ENCODE results near the gene NAV3.

Gene NAV3

GRCh38 chr12:77938301-77938700, 107.6 kb downstream of the NAV3 start:
- DNase-seq: no peak

DNA sequence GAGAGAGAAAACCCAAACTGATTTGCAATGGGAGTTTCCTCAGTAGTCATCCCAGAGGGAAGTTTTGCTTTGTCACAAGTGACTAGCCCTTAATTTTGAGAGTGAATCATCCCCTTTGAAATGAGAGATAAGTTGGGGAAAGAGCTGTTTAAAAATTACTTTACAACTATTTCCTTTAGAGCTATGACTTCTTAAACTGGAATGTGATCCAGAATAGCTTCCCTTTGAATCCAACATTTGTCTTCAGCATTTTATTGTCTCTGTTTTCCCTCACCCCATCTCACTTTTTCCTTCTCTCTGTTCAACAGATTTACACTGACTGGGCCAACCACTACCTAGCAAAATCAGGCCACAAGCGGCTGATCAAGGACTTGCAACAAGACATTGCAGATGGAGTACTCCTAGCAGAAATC, 109.3 kb downstream of the NAV3 start:
- no peak for DNase-seq

DNA sequence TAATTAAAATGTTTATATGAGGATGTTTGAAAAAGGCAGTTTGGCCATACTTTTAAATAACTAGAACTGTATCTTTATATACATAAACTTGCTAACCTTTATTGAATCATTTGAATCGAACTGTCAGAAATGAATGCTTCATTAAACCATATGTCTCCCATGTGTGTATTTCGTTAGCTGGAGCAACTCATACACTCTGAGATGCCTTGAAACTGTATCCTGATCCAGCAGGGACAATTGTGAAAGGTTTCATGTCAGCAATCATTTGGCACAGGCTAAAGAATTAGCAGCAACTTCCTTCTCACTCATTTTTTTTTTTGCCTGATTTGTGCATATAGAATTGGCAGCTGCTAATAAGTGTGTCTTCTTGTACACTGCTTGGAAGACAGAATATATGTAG, 109.9 kb downstream of the NAV3 start:
- no peak for DNase-seq

DNA sequence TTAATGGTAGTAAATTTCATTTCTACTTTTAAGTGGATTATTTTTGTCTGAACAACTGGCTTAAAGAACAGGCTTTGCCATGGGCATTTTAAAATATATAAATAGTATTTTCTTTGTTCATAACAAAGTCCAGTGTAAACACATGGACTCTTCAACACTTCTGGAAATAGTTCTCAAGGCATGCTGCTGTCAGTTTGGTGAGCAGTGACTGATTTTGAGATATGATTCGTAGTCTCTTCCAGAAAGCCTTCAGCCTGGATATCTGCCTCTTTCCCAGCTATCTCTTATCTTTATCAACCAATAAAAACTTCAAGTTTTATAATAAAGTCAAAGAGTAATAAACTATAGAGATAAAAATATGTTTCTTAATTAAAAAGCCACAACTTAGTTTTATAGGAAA, 110.7 kb downstream of the NAV3 start:
- DNase-seq: no peak

DNA sequence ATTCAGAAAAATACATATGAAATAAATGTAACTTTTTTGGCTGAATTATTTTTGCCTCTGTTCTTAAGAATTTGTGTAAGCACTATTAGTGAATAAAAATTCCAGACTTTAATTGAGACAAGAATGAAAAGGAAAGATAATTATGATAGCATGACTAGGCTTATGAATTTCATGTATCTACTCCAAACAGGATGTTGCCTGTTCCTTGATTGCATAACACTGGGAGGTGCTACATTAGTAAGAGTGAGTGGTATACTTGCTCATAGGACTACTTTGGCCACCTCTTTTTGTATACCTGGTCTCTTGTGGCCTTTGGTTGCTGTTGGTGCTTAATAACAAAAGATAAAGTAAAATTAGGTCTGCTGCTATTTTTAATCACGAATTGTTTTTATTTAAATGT, 112.8 kb downstream of the NAV3 start:
- DNase-seq: no peak

DNA sequence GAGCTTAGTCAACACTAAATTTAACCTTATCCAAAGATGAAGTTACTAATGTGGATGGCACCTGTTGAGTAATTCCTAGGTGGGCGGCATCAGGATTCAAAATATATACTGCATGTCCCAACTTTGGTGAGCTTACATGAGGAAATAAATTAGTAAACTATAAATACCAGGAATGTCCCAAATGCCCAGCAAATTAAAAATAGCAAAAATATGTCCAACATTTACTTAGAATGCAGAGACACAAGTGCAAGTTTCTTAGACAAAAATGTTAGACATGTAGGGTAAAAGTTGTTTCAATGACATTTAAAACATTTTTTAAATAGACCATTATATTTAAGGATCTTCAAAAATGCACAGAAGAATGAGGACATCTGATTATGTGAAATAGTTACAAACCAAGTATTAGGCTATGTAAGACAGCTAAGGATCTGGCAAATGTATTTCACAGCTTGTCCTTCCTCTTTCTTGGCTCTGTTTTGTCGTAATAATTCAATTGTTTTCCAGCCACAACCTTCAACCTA, 115.9 kb downstream of the NAV3 start:
- no peak for DNase-seq

DNA sequence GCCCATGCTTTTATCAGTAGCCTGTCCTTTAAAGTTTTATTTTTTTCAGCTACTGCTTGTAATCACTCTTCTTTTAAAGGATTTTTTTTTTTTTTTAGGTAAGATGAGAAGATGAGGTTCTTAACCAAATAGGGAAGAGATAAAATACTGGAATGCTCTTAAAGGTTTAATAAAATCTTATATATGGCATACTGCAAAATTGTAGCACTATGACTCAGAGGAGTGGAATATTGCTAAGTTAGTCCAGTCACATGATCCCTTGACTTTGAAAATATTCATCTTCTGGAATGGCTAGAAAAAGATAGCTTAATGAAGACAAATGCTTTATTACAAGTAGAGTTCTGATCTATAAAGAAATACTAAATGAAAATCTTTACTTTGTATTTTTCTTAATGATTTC, 116.6 kb downstream of the NAV3 start:
- DNase-seq: no peak

DNA sequence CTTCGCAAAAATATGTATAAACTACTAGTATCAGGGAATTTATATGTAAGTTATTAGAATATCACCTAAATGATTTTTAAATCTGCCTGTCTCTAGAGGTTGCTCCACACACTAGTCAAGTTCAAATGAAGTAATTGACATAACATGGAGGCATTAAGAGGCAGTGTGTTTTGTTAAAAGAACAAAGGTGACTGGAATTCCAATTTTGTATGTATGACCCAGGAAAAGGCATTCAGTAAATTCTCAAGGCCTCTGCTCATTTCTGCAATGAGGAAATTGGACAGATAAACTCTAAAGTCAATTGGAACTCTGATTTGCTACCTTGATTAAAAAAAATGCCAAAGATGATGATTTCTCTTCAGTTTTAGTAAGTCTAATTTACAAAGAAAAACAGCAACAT, 117.1 kb downstream of the NAV3 start:
- no peak for DNase-seq

- DNase-seq: no peak
Observed at GRCh38 chr12:77949943-77950342, 119.2 kb downstream of the NAV3 start.

- no peak for DNase-seq
Observed at GRCh38 chr12:77953528-77954205, 123.0 kb downstream of the NAV3 start.

DNA sequence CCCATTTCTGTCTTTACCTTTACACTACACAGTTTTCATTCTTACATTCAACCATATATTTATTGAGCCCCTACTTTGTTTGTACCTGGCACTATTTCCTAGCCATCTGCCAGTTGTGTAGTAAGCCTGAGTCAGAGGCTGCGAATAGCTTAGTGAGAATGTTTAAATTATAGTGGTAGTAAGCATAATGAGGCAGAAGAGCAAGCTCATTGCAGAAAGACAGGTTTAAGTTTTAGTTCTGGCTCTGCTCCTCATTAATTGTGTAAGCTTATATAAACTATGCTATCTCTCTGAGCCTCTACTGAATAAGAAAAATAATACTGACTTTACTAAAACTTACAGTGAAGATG, 123.5 kb downstream of the NAV3 start:
- DNase-seq: no peak

GRCh38 chr12:77957062-77957461, 126.4 kb downstream of the NAV3 start:
- no peak for DNase-seq

DNA sequence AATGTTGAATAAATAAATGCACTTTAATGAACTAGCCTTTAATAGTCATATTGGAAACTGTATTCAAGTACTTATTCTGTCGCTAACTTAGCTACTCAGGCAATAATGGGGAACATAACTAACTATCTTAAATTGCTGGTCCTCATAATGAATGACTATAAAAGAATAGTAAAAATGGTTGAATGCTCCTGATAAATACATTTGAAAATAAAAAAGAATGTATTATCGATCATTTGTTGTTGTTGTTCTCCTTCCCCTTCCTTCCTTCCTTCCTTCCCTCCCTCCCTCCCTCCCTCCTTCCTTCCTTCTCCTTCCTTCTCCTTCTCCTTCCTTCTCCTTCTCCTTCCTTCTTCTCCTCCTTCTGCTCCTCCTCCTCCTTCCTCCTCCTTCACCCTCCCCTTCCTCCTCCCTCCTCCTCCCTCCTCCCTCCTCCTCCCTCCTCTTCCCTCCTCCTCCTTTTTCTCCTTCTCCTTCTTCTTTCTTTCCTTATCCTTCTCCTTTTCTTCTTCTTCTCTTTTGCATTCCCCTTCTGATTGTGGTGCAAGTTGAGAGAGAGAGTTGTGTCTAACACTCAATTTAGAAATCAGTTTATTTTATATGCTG, 133.0 kb downstream of the NAV3 start:
- DNase-seq: no peak

DNA sequence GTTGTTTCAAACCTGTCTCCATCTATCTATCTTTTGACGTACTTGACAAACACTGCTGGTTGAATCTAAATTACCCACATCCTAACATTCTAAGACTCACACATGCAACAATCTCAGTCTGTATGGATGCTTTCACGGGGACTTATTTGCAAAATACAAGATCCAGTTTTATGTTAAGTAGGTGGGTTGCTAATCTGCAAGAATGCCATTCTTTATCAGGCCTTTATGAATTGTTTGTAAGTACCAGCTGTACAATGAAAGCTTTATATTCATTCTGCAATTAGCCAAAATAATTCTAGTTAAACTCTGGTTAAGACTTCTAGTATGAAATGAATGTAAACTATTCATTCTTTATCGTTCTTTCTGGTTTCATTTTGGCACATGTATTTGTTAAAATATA, 135.1 kb downstream of the NAV3 start:
- no peak for DNase-seq

- DNase-seq: no peak
Observed at GRCh38 chr12:77968021-77968420, 137.3 kb downstream of the NAV3 start.

DNA sequence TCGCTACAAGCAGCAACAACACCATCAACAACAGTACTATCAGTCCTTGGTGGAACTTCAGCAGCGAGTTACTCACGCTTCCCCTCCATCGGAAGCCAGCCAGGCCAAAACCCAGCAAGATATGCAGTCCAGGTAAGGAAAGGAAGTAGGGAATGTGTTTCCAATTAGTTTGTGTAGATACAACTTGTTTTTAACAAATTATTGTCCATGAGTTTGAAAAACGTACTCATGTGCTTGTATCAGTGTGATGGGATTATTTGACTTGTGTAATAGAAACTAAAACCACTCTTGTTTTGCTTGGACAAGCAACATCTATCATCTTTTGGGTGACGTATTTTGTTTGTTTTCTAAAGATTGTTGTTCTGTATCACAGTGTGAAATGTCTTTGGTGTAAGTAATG, 137.9 kb downstream of the NAV3 start:
- no peak for DNase-seq

- no peak for DNase-seq
Observed at GRCh38 chr12:77973579-77973978, 142.9 kb downstream of the NAV3 start.

DNA sequence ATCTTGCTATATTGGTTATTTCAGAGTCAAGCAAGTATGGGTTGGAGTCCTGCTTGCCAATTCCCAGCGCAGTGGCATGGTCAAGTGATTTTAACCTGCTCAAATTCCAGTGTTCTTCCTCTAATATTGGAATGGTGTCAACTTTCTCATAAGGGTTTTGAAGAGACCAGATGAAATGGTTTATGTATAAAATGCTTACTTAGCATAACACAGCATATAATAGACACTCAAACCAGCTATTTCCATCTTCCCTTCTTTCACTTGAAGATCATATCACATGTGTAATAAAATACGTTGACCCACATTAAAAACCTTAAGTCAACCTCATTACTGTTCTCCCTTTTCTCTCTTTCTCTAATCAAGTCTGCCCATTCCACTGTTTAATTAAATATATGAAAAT, 144.0 kb downstream of the NAV3 start:
- no peak for DNase-seq

DNA sequence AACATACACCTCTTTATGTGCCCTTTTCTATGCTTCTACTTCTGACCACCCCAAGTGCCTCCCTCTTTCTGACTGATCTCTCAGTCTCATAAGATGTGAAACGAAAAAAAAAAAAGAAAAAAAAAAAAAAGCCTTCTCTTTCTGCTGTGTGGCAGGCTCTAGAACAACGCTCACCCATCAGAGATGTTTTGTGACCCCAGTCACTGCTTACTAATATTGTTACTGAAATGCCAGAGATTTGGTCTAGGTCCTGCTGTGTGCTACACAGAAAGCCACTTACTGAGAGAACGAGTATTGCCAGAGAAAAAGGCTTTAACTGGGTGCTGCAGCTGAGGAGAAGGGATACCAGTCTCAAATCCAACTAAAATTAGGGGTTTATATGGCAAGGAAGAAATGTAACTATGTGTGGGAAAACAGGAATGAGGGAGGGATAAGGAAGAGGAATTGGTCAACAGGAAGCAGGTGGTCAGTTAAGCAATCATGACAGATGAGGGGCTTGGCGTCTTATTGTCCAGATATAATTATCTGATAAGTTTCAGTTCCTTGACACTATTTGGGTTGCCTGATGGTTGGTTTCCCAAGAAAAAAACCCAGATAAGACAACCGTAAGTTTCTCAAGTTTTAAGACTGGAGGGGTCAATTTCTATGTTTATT, 149.0 kb downstream of the NAV3 start:
- no peak for DNase-seq

GRCh38 chr12:77980782-77981181, 150.1 kb downstream of the NAV3 start:
- no peak for DNase-seq

DNA sequence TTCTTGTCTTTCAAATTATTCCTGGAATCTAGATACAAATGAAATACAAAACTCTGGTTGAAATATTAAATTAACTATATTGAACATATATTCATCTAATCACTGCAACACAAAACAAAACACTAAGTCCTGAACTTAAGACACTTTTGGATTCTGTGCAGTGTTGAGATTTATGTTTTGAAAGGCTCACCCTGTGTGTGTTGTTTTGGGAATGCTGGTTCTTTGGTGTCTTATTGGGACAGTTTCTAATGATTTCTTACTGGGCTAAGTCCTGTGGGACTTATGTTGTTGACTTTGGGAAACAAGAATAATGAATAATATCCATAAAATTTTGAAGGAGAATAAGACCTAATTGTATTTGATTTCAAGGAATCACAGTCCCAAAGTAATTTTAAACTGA, 153.2 kb downstream of the NAV3 start:
- DNase-seq: no peak

DNA sequence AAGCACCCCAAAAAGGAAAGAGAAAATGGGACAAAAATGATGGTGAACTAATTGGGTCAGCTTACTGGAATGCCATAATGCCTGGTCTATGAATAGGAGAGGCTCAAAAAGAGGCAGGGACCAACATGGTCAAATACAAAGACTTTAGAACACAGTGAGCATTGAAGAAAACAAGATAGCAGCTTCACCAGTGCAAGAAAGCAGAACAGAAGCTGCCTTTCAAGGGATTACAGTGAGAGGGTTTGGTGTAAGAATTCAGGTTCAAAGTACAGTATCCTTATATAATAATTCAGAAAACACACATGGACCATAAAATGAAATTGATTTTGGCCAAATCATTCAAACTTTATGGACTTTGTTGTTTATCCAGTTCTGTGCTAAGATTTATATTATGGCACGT, 162.1 kb downstream of the NAV3 start:
- DNase-seq: no peak

DNA sequence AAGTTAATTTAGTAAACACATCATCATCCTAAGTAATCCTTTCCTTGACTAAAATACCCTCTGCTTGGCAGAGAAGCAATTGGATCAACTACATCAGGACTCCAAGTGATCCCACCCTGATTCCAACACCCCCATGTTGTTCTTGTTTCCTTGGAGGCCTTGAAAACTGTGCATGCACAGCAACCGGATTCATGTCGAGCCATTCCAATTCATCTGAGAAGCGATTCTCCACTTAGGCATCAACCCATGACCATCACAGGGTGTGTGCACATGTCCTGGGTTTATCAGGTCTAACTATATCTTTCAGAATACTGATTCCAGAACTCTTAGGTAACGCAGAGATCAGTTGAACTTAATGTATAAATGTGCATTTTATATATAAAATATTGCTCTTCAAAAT, 163.0 kb downstream of the NAV3 start:
- no peak for DNase-seq

GRCh38 chr12:77995436-77996167, 164.9 kb downstream of the NAV3 start:
- no peak for DNase-seq
